ENCODE measurements around the gene TNIK.

DNA sequence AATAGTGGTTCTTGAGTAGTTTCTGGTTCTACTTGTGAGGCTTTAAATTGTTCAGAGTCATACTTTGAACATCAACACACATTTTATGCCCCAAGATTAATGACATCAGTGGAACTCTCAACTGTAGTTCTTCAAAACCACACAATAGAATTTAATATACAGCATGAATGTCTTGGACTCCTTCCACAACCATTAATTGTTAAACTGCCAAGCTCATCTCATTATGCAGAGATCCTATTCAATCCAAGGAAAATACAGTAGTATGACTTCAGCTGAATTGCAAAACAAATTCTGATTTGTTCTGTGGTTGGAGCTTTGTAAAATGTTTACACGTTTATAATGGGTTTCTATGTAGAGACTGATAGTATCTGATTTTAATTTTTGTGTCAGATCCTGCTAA lies 234.5 kb downstream of the TNIK start:
- TF ChIP-seq, protein P1, sequence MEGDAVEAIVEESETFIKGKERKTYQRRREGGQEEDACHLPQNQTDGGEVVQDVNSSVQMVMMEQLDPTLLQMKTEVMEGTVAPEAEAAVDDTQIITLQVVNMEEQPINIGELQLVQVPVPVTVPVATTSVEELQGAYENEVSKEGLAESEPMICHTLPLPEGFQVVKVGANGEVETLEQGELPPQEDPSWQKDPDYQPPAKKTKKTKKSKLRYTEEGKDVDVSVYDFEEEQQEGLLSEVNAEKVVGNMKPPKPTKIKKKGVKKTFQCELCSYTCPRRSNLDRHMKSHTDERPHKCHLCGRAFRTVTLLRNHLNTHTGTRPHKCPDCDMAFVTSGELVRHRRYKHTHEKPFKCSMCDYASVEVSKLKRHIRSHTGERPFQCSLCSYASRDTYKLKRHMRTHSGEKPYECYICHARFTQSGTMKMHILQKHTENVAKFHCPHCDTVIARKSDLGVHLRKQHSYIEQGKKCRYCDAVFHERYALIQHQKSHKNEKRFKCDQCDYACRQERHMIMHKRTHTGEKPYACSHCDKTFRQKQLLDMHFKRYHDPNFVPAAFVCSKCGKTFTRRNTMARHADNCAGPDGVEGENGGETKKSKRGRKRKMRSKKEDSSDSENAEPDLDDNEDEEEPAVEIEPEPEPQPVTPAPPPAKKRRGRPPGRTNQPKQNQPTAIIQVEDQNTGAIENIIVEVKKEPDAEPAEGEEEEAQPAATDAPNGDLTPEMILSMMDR (IDR thresholded peaks at IDR 0.05): no peak
- no peak for TF ChIP-seq ZFX (IDR thresholded peaks at IDR 0.05; ENCODE audit: borderline replicate concordance)
